Neuronal stem cell (in vitro differentiated cells): ENCODE measurements around the gene MIS18BP1. TPM values are rescaled to one million over a fixed set of nuclear protein-coding genes. Genes with fewer than 3 reads are reported as not detected.

Experiments used
- DNase-seq: peaks from one replicate; pipeline ENCODE4 v3.0.0-alpha.2; 2013; ENCODE audit warnings: low spot score
- H2AFZ ChIP-seq: one replicate; pipeline ENCODE4 v1.6.1; 2013; ENCODE audit warnings: mild to moderate bottlenecking, low read length, inconsistent platforms
- H2AK5ac ChIP-seq: 2 replicates; pipeline ENCODE4 v1.6.1; 2013; ENCODE audit warnings: low read depth, mild to moderate bottlenecking, inconsistent platforms, low read length, moderate library complexity, mixed read lengths
- H2BK120ac ChIP-seq: 2 replicates; pipeline ENCODE4 v1.6.1; 2013; ENCODE audit warnings: low read depth, mild to moderate bottlenecking, inconsistent platforms, low read length, moderate library complexity, mixed read lengths
- H2BK12ac ChIP-seq: one replicate; pipeline ENCODE4 v1.6.1; 2013; ENCODE audit warnings: low read length, inconsistent platforms
- H2BK15ac ChIP-seq: 2 replicates; pipeline ENCODE4 v1.6.1; 2013; ENCODE audit warnings: mild to moderate bottlenecking, low read length, inconsistent platforms, mixed read lengths
- H2BK5ac ChIP-seq: one replicate; pipeline ENCODE4 v1.6.1; 2013; ENCODE audit warnings: inconsistent platforms, mild to moderate bottlenecking, low read length, moderate library complexity
- H3K14ac ChIP-seq: one replicate; pipeline ENCODE4 v1.6.1; 2013; ENCODE audit warnings: low read length, inconsistent platforms
- H3K18ac ChIP-seq: 2 replicates; pipeline ENCODE4 v1.6.1; 2013; ENCODE audit warnings: low read length, inconsistent platforms
- H3K23ac ChIP-seq: 2 replicates; pipeline ENCODE4 v1.6.1; 2013; ENCODE audit warnings: low read depth, mild to moderate bottlenecking, mixed read lengths, low read length, inconsistent platforms; ENCODE audit not compliant: poor library complexity
- H3K27ac ChIP-seq: replicated peaks from 3 replicates; pipeline ENCODE4 v1.5.1; 2013; ENCODE audit warnings: low read length, inconsistent platforms
- H3K27me3 ChIP-seq, 3 experiments: 2 replicates each; pipeline ENCODE4 v1.6.1; 2013; ENCODE audit warnings: low read length in 3 of 3, mild to moderate bottlenecking in 2 of 3, inconsistent platforms in 1 of 3, low read depth in 1 of 3, mixed read lengths in 1 of 3, moderate library complexity in 1 of 3; ENCODE audit not compliant: control insufficient read depth in 3 of 3, insufficient read depth in 3 of 3
- H3K36me3 ChIP-seq, 2 donors: replicated peaks in 1 of 2; 2 replicates each; pipeline ENCODE4 v1.6.1; 2013; ENCODE audit warnings: low read length in 2 of 2; ENCODE audit not compliant: control insufficient read depth in 2 of 2, insufficient read depth in 2 of 2
- H3K4ac ChIP-seq: 2 replicates; pipeline ENCODE4 v1.6.1; 2013; ENCODE audit warnings: inconsistent platforms, mild to moderate bottlenecking, low read length, moderate library complexity
- H3K4me1 ChIP-seq, 2 donors: 1 replicate in 1 of 2; 2 replicates in 1 of 2; pipeline ENCODE4 v1.6.1; 2013; ENCODE audit warnings: low read length in 2 of 2, low read depth in 1 of 2; ENCODE audit not compliant: control insufficient read depth in 2 of 2, insufficient read depth in 1 of 2
- H3K4me2 ChIP-seq: one replicate; pipeline ENCODE4 v1.6.1; 2013; ENCODE audit warnings: mild to moderate bottlenecking, low read length, inconsistent platforms; ENCODE audit not compliant: insufficient read depth, poor library complexity, severe bottlenecking
- H3K4me3 ChIP-seq, 2 donors: 2 replicates each; pipeline ENCODE4 v1.5.1; 2013; ENCODE audit warnings: low read length in 2 of 2, mild to moderate bottlenecking in 2 of 2, inconsistent platforms in 1 of 2, moderate library complexity in 1 of 2
- H3K79me1 ChIP-seq: one replicate; pipeline ENCODE4 v1.6.1; 2013; ENCODE audit warnings: low read depth, mild to moderate bottlenecking, inconsistent platforms, low read length, moderate library complexity
- H3K9ac ChIP-seq: one replicate; pipeline ENCODE4 v1.6.1; 2013; ENCODE audit warnings: mild to moderate bottlenecking, low read depth, low read length, inconsistent platforms; ENCODE audit not compliant: poor library complexity
- H3K9me3 ChIP-seq, 2 donors: replicated peaks in 1 of 2; 2 replicates each; pipeline versions ENCODE3 to v1.6.1; 2013; ENCODE audit warnings: low read length in 2 of 2, mild to moderate bottlenecking in 2 of 2, inconsistent platforms in 1 of 2, low read depth in 1 of 2, mixed read lengths in 1 of 2, moderate library complexity in 1 of 2; ENCODE audit not compliant: control insufficient read depth in 2 of 2, insufficient read depth in 1 of 2
- H4K8ac ChIP-seq: one replicate; pipeline ENCODE4 v1.6.1; 2013; ENCODE audit warnings: low read depth, mild to moderate bottlenecking, inconsistent platforms, low read length, moderate library complexity
- H4K91ac ChIP-seq: one replicate; pipeline ENCODE4 v1.6.1; 2013; ENCODE audit warnings: low read length, low read depth, mild to moderate bottlenecking, inconsistent platforms; ENCODE audit not compliant: poor library complexity
- small RNA-seq: library from polyadenylated mRNA; stranded (forward); fragments of <200 nt; extraction: miRNeasy Mini kit (QIAGEN cat#:217004); gene quantifications from one replicate; pipeline ENCODE3, GENCODE V24; 2013; ENCODE audit not compliant: insufficient read depth

MIS18BP1 gene

GRCh38 chr14:45169906-45170305 lies 83.1 kb downstream of the MIS18BP1 start:
- H3K36me3 ChIP-seq: peaks cover 2 to 53% of the 10 kb centered on the region in 2 donors
- no peak overlapping the region for H4K91ac ChIP-seq
- no peak overlapping the region for H3K9ac ChIP-seq
- H2BK120ac ChIP-seq: no peak overlapping the region
- H3K4me2 ChIP-seq: no peak overlapping the region
- H3K79me1 ChIP-seq: no peaks in the 10 kb centered on the region
- H3K4me3 ChIP-seq: no peak overlapping the region
- no peaks in the 10 kb centered on the region for H3K4me1 ChIP-seq
- no peak overlapping the region for H2AFZ ChIP-seq
- no peaks in the 10 kb centered on the region for H3K27me3 ChIP-seq
- H3K27ac ChIP-seq: no peak overlapping the region
- H2AK5ac ChIP-seq: no peak overlapping the region
- no peak overlapping the region for H3K23ac ChIP-seq
- no peak overlapping the region for H3K4ac ChIP-seq
- H3K9me3 ChIP-seq: no peaks in the 10 kb centered on the region
- no peak overlapping the region for H4K8ac ChIP-seq
- H2BK15ac ChIP-seq: no peak overlapping the region
- DNase-seq: no peak
- H3K18ac ChIP-seq: no peak overlapping the region
- H2BK12ac ChIP-seq: no peak overlapping the region
- no peak overlapping the region for H3K14ac ChIP-seq
- no peak overlapping the region for H2BK5ac ChIP-seq

GRCh38 chr14:45156067-45156466 lies 96.9 kb downstream of the MIS18BP1 start:
- Histone ChIP-seq H2AK5ac (no peak overlapping the region), H4K8ac (no peak overlapping the region), H3K23ac (no peak overlapping the region), H4K91ac (no peak overlapping the region), H3K18ac (no peak overlapping the region), H3K4me1 (no peaks in the 10 kb centered on the region), H3K79me1 (peaks cover 2% of the 10 kb centered on the region), H3K4me3 (no peak overlapping the region), H2BK120ac (no peak overlapping the region), H3K4ac (no peak overlapping the region), H2BK15ac (no peak overlapping the region), H3K9me3 (no peaks in the 10 kb centered on the region), H3K36me3 (peaks cover 0 to 33% of the 10 kb centered on the region in 2 donors), H3K27me3 (no peaks in the 10 kb centered on the region), H2BK12ac (no peak overlapping the region), H3K9ac (no peak overlapping the region), H3K27ac (no peak overlapping the region), H3K14ac (no peak overlapping the region), H3K4me2 (no peak overlapping the region), H2AFZ (no peak overlapping the region), H2BK5ac (no peak overlapping the region)
- no peak for DNase-seq

Small RNAs within 50 kb of the gene (small RNA-seq; reads per million reads assigned to genes)
- not detected for gene RNU6-552P
